K562 (cell line): Measurements from ENCODE around the gene ENDOV. TPM values are rescaled to one million over a fixed set of nuclear protein-coding genes. Genes with fewer than 3 reads are reported as not detected.

Experiments used
- ATAC-seq: fragments of 200-7000 bp; cut with Tn5 transposase; 3 replicates; pipeline ENCODE4 v1.9.1; 2020; ENCODE audit warnings: moderate library complexity
- BruUV-seq: library from RNA; stranded (reverse); fragments of 400-500 nt; replicated peaks from 2 replicates; lab custom pipeline; 2021; lab: Mats Ljungman, UMichigan
- CTCF ChIA-PET: fragments of 300-600 bp; formaldehyde crosslinking; extraction: SDS; loops from one replicate; lab custom pipeline; 2021; ENCODE audit warnings: low intra/inter-chr PET ratio; lab: Yijun Ruan, JAX
- POLR2A ChIA-PET: fragments of 300-600, 350-650 bp; sonication (Branson Sonifier 250); formaldehyde crosslinking; extraction: SDS; loops from one replicate; lab custom pipeline; 2021; ENCODE audit warnings: antibody characterized with exemption, inconsistent platforms; lab: Yijun Ruan, JAX
- DNase-seq, 4 experiments: peaks; one replicate each; pipeline versions ENCODE4 v3.0.0 to v3.0.0-alpha.2; 2011 to 2018; ENCODE audit warnings: low spot score in 3 of 4, mixed read lengths in 3 of 4; ENCODE audit errors: extremely low read depth in 1 of 4
- FAIRE-seq: peaks from 2 replicates; lab custom pipeline; 2011; peaks lifted over from hg19 to GRCh38; lab: Jason Lieb, UNC
- H2AFZ ChIP-seq: 2 replicates; pipeline ENCODE4 v1.6.0; 2011; ENCODE audit warnings: low read depth, low read length, control low read depth, inconsistent platforms
- H3K27ac ChIP-seq: fragments of 200-600 bp; 3 replicates; pipeline ENCODE4 v1.8.0; 2011; ENCODE audit warnings: low read depth, mild to moderate bottlenecking, control low read depth, inconsistent platforms, low read length, moderate library complexity, mixed read lengths; ENCODE audit errors: extremely low read depth
- H3K27me3 ChIP-seq, 2 experiments: fragments of 300-600 bp in 1 of 2; 2 replicates in 1 of 2; 3 replicates in 1 of 2; pipeline versions ENCODE4 v1.6.0 to v1.8.0; 2011; ENCODE audit warnings: inconsistent platforms in 2 of 2, low read length in 2 of 2, mild to moderate bottlenecking in 1 of 2, mixed read lengths in 1 of 2, moderate library complexity in 1 of 2; ENCODE audit not compliant: control insufficient read depth in 2 of 2, insufficient read depth in 2 of 2
- H3K36me3 ChIP-seq: fragments of 300-600 bp; 3 replicates; pipeline ENCODE4 v1.8.0; 2011; ENCODE audit warnings: mild to moderate bottlenecking, low read length, inconsistent platforms; ENCODE audit not compliant: control insufficient read depth, insufficient read depth
- H3K4me1 ChIP-seq, 2 experiments: fragments of 200-600 bp in 1 of 2; replicated peaks in 1 of 2; 2 replicates in 1 of 2; 3 replicates in 1 of 2; pipeline versions ENCODE4 v1.5.1 to v1.8.0; 2011; ENCODE audit warnings: inconsistent platforms in 2 of 2, low read length in 2 of 2, mild to moderate bottlenecking in 1 of 2, mixed read lengths in 1 of 2, moderate library complexity in 1 of 2; ENCODE audit not compliant: control insufficient read depth in 2 of 2, insufficient read depth in 2 of 2
- H3K4me2 ChIP-seq: 2 replicates; pipeline ENCODE4 v1.6.1; 2011; ENCODE audit warnings: low read length, control low read depth, inconsistent platforms, mixed read lengths; ENCODE audit not compliant: insufficient read depth
- H3K4me3 ChIP-seq: fragments of 200-600 bp; sonication (generic), shearing (Covaris generic); 2 replicates; pipeline ENCODE4 v1.5.1; 2016; ENCODE audit warnings: control low read depth, inconsistent platforms
- H3K79me2 ChIP-seq: fragments of 200-600 bp; 3 replicates; pipeline ENCODE4 v1.8.0; 2011; ENCODE audit warnings: low read length, inconsistent platforms; ENCODE audit not compliant: control insufficient read depth, insufficient read depth
- H3K9ac ChIP-seq, 2 experiments: 2 replicates each; pipeline versions ENCODE4 v1.6.0 to v1.6.1; 2011; ENCODE audit warnings: low read depth in 2 of 2, low read length in 2 of 2, control low read depth in 1 of 2, inconsistent platforms in 1 of 2, mild to moderate bottlenecking in 1 of 2, mixed read lengths in 1 of 2; ENCODE audit not compliant: insufficient read depth in 1 of 2
- H3K9me1 ChIP-seq: one replicate; pipeline ENCODE4 v1.6.0; 2011; ENCODE audit warnings: inconsistent platforms, mild to moderate bottlenecking, low read length, moderate library complexity; ENCODE audit not compliant: control insufficient read depth, insufficient read depth
- H3K9me3 ChIP-seq: replicated peaks from 2 replicates; pipeline ENCODE4 v1.5.1; 2011; ENCODE audit warnings: low read depth, low read length, inconsistent platforms; ENCODE audit not compliant: control insufficient read depth, insufficient read depth
- H4K20me1 ChIP-seq: replicated peaks from 2 replicates; pipeline ENCODE4 v1.6.1; 2011; ENCODE audit warnings: low read length, inconsistent platforms, mixed read lengths; ENCODE audit not compliant: control insufficient read depth, insufficient read depth
- KDM5B ChIP-seq: fragments of 200-600 bp; sonication (generic); IDR thresholded peaks from 2 replicates; pipeline ENCODE4 v1.6.1; 2012; ENCODE audit warnings: low read depth, mild to moderate bottlenecking, moderate library complexity, low read length, control low read depth, inconsistent platforms; ENCODE audit not compliant: insufficient replicate concordance
- SPI1 ChIP-seq: IDR thresholded peaks from 2 replicates; pipeline ENCODE4 v1.6.1; 2011; ENCODE audit warnings: low read depth, low read length, control low read depth, borderline replicate concordance
- ZBTB33 ChIP-seq: sonication (generic); formaldehyde crosslinking; IDR thresholded peaks from 2 replicates; pipeline ENCODE4 v1.8.1; 2023; ENCODE audit warnings: mild to moderate bottlenecking, missing genetic modification reagents
- WGBS: fragments of 100-300 bp; shearing (Covaris generic); methylation state at CpG from one replicate; pipeline ENCODE4 v1.1.6; 2016; ENCODE audit warnings: low coverage, mixed read lengths; ENCODE audit not compliant: insufficient coverage; ENCODE audit errors: missing lambda C conversion rate; 5-methylcytosine and 5-hydroxymethylcytosine counted together
- in situ Hi-C: fragments of 300-500 bp; cut with MboI; formaldehyde crosslinking; loops from 4 replicates; pipeline ENCODE4 v1.15.0; 2018; ENCODE audit warnings: inconsistent platforms, mixed read lengths
- intact Hi-C: fragments of 100-400 bp; cut with micrococcal nuclease; formaldehyde crosslinking; loops from 2 replicates; pipeline ENCODE4 v1.14.2; 2022
- polyA plus RNA-seq, 8 experiments: library from polyadenylated mRNA; depleted of rRNA in 4 of 8; stranded (reverse) in 5 of 8; unstranded in 3 of 8; fragments of >200 nt; fragmentation: Nextera tagmentation in 2 of 8; fragmentation: Illumina TruSeq in 1 of 8; extraction: Ambion mirVana in 2 of 8; extraction: Trizol in 1 of 8; gene quantifications; 2 replicates each; pipeline versions ENCODE4 v1.2.1 to v1.2.3, GENCODE V29; 2011 to 2014; ENCODE audit warnings: inconsistent platforms in 1 of 8, missing spikeins in 1 of 8
- total RNA-seq, 7 experiments: library from RNA; depleted of rRNA in 6 of 7; stranded (reverse); fragments of >200 nt in 6 of 7; fragmentation: Illumina TruSeq in 2 of 7; extraction: Trizol in 2 of 7; gene quantifications; 2 replicates each; pipeline versions ENCODE4 v1.2.1 to v1.2.3, GENCODE V29; 2011 to 2021; ENCODE audit warnings: low replicate concordance in 1 of 7

ENDOV gene
- total and polyA plus RNA-seq, 9 of the 15 experiments (the other 6 are each of a cell fraction or from before 2014, with no cell fraction given), result 1.2 to 8.2 (median 3.7) TPM

- Histone ChIP-seq H2AFZ (no peak overlapping the region), H3K27me3 (peaks cover 6 to 20% of the 10 kb centered on the region in 2 experiments; a peak in 4 of 5 replicates), H3K79me2 (no peaks in the 10 kb centered on the region), H3K4me2 (no peak overlapping the region), H4K20me1 (no peaks in the 10 kb centered on the region), H3K27ac (no peak overlapping the region), H3K9me1 (no peaks in the 10 kb centered on the region), H3K4me3 (no peak overlapping the region), H3K9ac (no peak overlapping the region; a peak in 1 of 4 replicates), H3K9me3 (no peaks in the 10 kb centered on the region), H3K36me3 (peaks cover 28% of the 10 kb centered on the region; the same call in 1 of the 3 replicates), H3K4me1 (no peaks in the 10 kb centered on the region)
- 50% methylated on average over 14 of the region's 15 CpGs for WGBS
- intact Hi-C loops (no loop called here), in situ Hi-C loops (no loop called here)
- DNase-seq (no peak), FAIRE-seq (no peak), ATAC-seq (peak; percentile 55)
- 0 out of 2 replicates have a peak, but pooled peaks have one; percentile 12 for TF ChIP-seq ZBTB33 (CRISPR knock-in tag)
- no peak for TF ChIP-seq KDM5B
- TF ChIP-seq SPI1, result peak; percentile 34; the same call in 1 of the 2 replicates
- CTCF ChIA-PET, result no interaction called here
- POLR2A ChIA-PET, result interaction anchor here (0.6 to 1.0 kb wide), 2 partner anchors 11 to 306 kb away, joined by 3 to 4 read pairs; no protein-coding TSS in a partner anchor
- no TSS peak for BruUV-seq
Measured at GRCh38 chr17:80395402-80396151, 19.4 kb upstream of the ENDOV start.
